ENCODE data around the gene EEF2.

EEF2 gene

GRCh38 chr19:3987619-3988371, 2.5 kb upstream of the EEF2 start:
- H3K27me3 ChIP-seq (ENCODE audit: control insufficient read depth, insufficient read depth, low read length): no peaks in the 10 kb centered on the region
- TF ChIP-seq CTCF (IDR thresholded peaks at IDR 0.05): peak; percentile 88
- H3K4me1 ChIP-seq: peaks cover 18% of the 10 kb centered on the region
- no peaks in the 10 kb centered on the region for H3K9me3 ChIP-seq (ENCODE audit: control insufficient read depth, low read length)
- no peak overlapping the region for H3K27ac ChIP-seq
- H3K4me3 ChIP-seq (ENCODE audit: low read depth, low read length): peak overlapping the region; percentile 99
- peak overlapping the region; percentile 82 for H3K4me2 ChIP-seq (ENCODE audit: low read length)
- no peaks in the 10 kb centered on the region for H3K36me3 ChIP-seq (ENCODE audit: control insufficient read depth, insufficient read depth, low read length)
- peaks cover 20% of the 10 kb centered on the region for H3K79me2 ChIP-seq
- H3K9ac ChIP-seq: no peak overlapping the region
- H2AFZ ChIP-seq: peak overlapping the region; percentile 48

- TF ChIP-seq CTCF (IDR thresholded peaks at IDR 0.05): peak; percentile 67
- Histone ChIP-seq H3K27ac (peak overlapping the region; percentile 100), H3K79me2 (peaks cover 33% of the 10 kb centered on the region), H3K4me3 (ENCODE audit: low read depth, low read length) (peak overlapping the region; percentile 99), H3K36me3 (ENCODE audit: control insufficient read depth, insufficient read depth, low read length) (no peaks in the 10 kb centered on the region), H3K9ac (no peak overlapping the region), H2AFZ (peak overlapping the region; percentile 98), H3K9me3 (ENCODE audit: control insufficient read depth, low read length) (no peaks in the 10 kb centered on the region), H3K4me1 (peaks cover 18% of the 10 kb centered on the region), H3K27me3 (ENCODE audit: control insufficient read depth, insufficient read depth, low read length) (no peaks in the 10 kb centered on the region), H3K4me2 (ENCODE audit: low read length) (peak overlapping the region; percentile 82)
Observed at GRCh38 chr19:3986260-3987041, 1.2 kb upstream of the EEF2 start.

- Histone ChIP-seq H3K9ac (no peak overlapping the region), H3K4me1 (peaks cover 18% of the 10 kb centered on the region), H3K27me3 (ENCODE audit: control insufficient read depth, insufficient read depth, low read length) (no peaks in the 10 kb centered on the region), H3K79me2 (peaks cover 36% of the 10 kb centered on the region), H3K36me3 (ENCODE audit: control insufficient read depth, insufficient read depth, low read length) (no peaks in the 10 kb centered on the region), H3K9me3 (ENCODE audit: control insufficient read depth, low read length) (no peaks in the 10 kb centered on the region), H3K27ac (peak overlapping the region; percentile 100), H2AFZ (peak overlapping the region; percentile 98), H3K4me2 (ENCODE audit: low read length) (peak overlapping the region; percentile 82), H3K4me3 (ENCODE audit: low read depth, low read length) (peak overlapping the region; percentile 99)
- TF ChIP-seq CTCF (IDR thresholded peaks at IDR 0.05): no peak
Observed at GRCh38 chr19:3985643-3986259, 488 bp upstream of the EEF2 start.

- Histone ChIP-seq H3K4me3 (ENCODE audit: low read depth, low read length) (peak overlapping the region; percentile 99), H3K27me3 (ENCODE audit: control insufficient read depth, insufficient read depth, low read length) (no peaks in the 10 kb centered on the region), H3K9ac (peak overlapping the region; percentile 93), H3K4me2 (ENCODE audit: low read length) (peak overlapping the region; percentile 82), H3K4me1 (peaks cover 18% of the 10 kb centered on the region), H3K36me3 (ENCODE audit: control insufficient read depth, insufficient read depth, low read length) (no peaks in the 10 kb centered on the region), H3K27ac (peak overlapping the region; percentile 100), H2AFZ (peak overlapping the region; percentile 98), H3K79me2 (peaks cover 44% of the 10 kb centered on the region), H3K9me3 (ENCODE audit: control insufficient read depth, low read length) (no peaks in the 10 kb centered on the region)
- TF ChIP-seq CTCF (IDR thresholded peaks at IDR 0.05): no peak
Observed at GRCh38 chr19:3984584-3984907, 717 bp downstream of the EEF2 start.
